ENCODE results near the gene TCF23. TPM values are rescaled to one million over a fixed set of nuclear protein-coding genes. Genes with fewer than 3 reads are reported as not detected.
"Not testable (repeated sequence)": the region's sequence is repeated elsewhere in the genome, so short reads cannot be mapped to it uniquely, and the experiment has no call there.

The TCF23 gene
- total RNA-seq, 2 donors from 2014 or later: under 0.01 to 0.66 TPM

GRCh38 chr2:27105981-27106380 lies 42.8 kb upstream of the TCF23 start:
- whole genome bisulfite sequencing, 2 donors: 61 to 63% methylated on average over 3 of the region's 3 CpGs
- Histone ChIP-seq H3K4me3 (no peak overlapping the region), H3K36me3 (replicated peaks in 1 of 2; ENCODE audit: insufficient read depth in 1 of 2, low read depth in 2 of 2) (no peaks in the 10 kb centered on the region), H3K27me3 (no peaks in the 10 kb centered on the region), H3K27ac (no peak overlapping the region), H3K9me3 (no peaks in the 10 kb centered on the region), H3K4me1 (no peaks in the 10 kb centered on the region)
- ATAC-seq (no peak), DNase-seq (no peak)
- TF ChIP-seq, protein P1, sequence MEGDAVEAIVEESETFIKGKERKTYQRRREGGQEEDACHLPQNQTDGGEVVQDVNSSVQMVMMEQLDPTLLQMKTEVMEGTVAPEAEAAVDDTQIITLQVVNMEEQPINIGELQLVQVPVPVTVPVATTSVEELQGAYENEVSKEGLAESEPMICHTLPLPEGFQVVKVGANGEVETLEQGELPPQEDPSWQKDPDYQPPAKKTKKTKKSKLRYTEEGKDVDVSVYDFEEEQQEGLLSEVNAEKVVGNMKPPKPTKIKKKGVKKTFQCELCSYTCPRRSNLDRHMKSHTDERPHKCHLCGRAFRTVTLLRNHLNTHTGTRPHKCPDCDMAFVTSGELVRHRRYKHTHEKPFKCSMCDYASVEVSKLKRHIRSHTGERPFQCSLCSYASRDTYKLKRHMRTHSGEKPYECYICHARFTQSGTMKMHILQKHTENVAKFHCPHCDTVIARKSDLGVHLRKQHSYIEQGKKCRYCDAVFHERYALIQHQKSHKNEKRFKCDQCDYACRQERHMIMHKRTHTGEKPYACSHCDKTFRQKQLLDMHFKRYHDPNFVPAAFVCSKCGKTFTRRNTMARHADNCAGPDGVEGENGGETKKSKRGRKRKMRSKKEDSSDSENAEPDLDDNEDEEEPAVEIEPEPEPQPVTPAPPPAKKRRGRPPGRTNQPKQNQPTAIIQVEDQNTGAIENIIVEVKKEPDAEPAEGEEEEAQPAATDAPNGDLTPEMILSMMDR (IDR thresholded peaks at IDR 0.05): no peak
- TF ChIP-seq POLR2A (IDR thresholded peaks at IDR 0.05): no peak
- intact Hi-C loops (cut with DNase I): no loop called here

DNA sequence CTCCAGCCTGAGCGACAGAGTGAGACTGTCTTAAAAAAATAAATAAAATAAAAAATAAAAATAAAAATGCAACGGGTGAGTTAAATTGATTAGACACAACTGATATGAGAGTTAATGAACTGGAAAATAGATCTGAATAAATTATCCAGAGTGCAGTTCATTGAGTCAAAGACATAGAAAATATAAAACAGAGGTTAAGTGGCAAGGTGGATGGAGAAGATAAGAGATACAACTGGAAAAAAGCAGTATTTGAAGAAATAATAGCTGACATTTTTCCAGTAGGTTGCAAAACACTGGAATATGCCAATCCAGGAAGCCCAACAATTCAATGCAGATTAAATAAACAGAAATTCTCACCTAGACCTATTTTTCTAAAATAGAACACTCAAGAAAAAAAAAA lies 40.6 kb upstream of the TCF23 start:
- WGBS, 2 donors: 59% methylated on average over 2 of the region's 2 CpGs
- Histone ChIP-seq H3K27ac (no peak overlapping the region), H3K4me3 (no peak overlapping the region), H3K27me3 (no peaks in the 10 kb centered on the region), H3K4me1 (no peaks in the 10 kb centered on the region), H3K9me3 (no peaks in the 10 kb centered on the region), H3K36me3 (replicated peaks in 1 of 2; ENCODE audit: insufficient read depth in 1 of 2, low read depth in 2 of 2) (no peaks in the 10 kb centered on the region)
- DNase-seq (no peak), ATAC-seq (no peak)
- intact Hi-C loops (cut with DNase I): no loop called here
- TF ChIP-seq, protein P1 (IDR thresholded peaks at IDR 0.05): no peak
- TF ChIP-seq POLR2A (IDR thresholded peaks at IDR 0.05): no peak

- Histone ChIP-seq H3K36me3 (replicated peaks in 1 of 2; ENCODE audit: insufficient read depth in 1 of 2, low read depth in 2 of 2) (no peaks in the 10 kb centered on the region), H3K4me3 (no peak overlapping the region), H3K27me3 (no peaks in the 10 kb centered on the region), H3K4me1 (no peaks in the 10 kb centered on the region), H3K9me3 (no peaks in the 10 kb centered on the region), H3K27ac (no peak overlapping the region)
- 86 to 91% methylated on average over 3 of the region's 3 CpGs for WGBS, 2 donors
- no peak for ATAC-seq
- intact Hi-C loops (cut with DNase I): no loop called here
- TF ChIP-seq POLR2A (IDR thresholded peaks at IDR 0.05): no peak
- TF ChIP-seq, protein P1 (IDR thresholded peaks at IDR 0.05): no peak
- no peak for DNase-seq
Observed at GRCh38 chr2:27109083-27109482, 39.7 kb upstream of the TCF23 start.

DNA sequence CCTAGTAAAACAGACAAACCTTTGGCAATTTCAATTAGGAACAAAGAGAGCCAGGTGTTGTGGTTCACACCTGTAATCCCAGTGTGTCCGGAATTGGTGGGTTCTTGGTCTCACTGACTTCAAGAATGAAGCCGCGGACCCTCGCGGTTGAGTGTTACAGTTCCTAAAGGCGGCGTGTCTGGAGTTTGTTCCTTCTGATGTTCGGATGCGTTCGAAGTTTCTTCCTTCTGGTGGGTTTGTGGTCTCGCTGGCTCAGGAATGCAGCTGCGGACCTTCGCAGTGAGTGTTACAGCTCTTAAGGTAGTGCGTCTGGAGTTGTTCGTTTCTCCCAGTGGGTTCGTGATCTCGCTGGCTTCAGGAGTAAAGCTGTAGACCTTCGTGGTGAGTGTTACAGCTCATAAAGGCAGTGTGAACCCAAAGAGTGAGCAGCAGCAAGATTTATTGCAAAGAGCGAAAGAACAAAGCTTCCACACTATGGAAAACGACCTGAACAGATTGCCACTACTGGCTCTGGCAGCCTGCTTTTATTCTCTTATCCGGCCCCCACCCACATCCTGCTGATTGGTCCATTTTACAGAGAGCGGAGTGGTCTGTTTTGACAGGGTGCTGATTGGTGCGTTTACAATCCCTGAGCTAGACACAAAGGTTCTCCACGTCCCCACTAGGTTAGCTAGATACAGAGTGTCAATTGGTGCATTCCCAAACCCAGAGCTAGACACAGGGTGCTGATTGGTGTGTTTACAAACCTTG lies 38.0 kb upstream of the TCF23 start:
- H3K4me1 ChIP-seq; H3K27me3 ChIP-seq; H3K4me3 ChIP-seq; intact Hi-C loops (cut with DNase I); DNase-seq; H3K36me3 ChIP-seq (replicated peaks in 1 of 2; ENCODE audit: insufficient read depth in 1 of 2, low read depth in 2 of 2); H3K27ac ChIP-seq; ATAC-seq; H3K9me3 ChIP-seq: not testable (repeated sequence)
- WGBS, 2 donors: 75 to 76% methylated on average over 23 to 24 of the region's 24 CpGs

GRCh38 chr2:27111392-27112078 lies 37.3 kb upstream of the TCF23 start:
- ATAC-seq; H3K36me3 ChIP-seq (replicated peaks in 1 of 2; ENCODE audit: insufficient read depth in 1 of 2, low read depth in 2 of 2); H3K9me3 ChIP-seq; H3K4me1 ChIP-seq; H3K27me3 ChIP-seq; DNase-seq; H3K4me3 ChIP-seq; intact Hi-C loops (cut with DNase I); H3K27ac ChIP-seq: not testable (repeated sequence)
- WGBS, 2 donors: 84 to 94% methylated on average over 15 to 38 of the region's 49 CpGs
